NCI-H128 (cell line): ENCODE results near the gene ATAD3C.

ENCODE experiments used
- DNase-seq: peaks from one replicate; lab custom pipeline; 2025; ENCODE audit not compliant: unreplicated experiment; lab: John Stamatoyannopoulos, UW

ATAD3C gene

DNA sequence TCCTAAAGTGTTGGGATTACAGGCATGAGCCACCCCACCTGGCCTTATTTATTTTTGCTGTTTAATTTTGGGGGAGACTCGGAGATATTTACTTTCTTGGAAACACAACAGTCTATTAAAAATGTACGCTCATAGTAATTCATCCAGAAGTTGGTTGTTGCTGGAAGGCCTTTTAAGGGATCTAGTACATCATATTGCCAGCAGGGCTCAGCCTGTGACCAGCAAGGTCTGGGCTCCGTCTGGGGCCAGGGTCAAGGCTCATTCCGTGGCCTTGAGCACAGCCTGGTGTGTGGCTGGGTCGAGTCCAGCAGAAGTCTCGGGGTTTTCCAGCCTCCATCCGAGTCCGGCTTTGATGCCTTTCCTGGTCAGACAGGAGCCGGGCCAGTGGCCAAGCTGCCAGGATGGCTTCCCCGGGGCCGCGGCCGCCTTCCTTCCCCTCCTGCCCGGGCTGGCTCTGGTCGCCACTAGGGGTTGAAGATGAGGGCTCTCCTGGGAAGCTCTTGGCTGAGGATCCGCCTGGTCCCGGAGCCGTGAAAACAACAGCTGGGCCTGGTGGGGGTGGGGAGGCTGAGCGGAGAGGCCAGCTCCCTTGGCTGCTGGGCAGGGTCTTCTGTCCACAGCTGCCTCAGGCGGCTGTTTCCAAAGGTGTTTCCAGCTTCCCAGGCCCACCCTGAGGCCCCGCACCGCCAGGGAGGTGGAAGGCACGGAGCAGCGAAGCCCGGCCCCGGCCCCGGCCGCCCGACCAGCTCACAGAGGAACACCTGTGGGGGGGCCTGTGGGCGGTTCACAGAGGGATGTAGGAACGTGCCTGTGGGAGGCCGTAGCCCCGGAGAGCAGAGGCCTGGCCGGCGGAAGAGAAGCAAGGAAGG, 19.1 kb upstream of the ATAD3C start:
- DNase-seq, result no peak

DNA sequence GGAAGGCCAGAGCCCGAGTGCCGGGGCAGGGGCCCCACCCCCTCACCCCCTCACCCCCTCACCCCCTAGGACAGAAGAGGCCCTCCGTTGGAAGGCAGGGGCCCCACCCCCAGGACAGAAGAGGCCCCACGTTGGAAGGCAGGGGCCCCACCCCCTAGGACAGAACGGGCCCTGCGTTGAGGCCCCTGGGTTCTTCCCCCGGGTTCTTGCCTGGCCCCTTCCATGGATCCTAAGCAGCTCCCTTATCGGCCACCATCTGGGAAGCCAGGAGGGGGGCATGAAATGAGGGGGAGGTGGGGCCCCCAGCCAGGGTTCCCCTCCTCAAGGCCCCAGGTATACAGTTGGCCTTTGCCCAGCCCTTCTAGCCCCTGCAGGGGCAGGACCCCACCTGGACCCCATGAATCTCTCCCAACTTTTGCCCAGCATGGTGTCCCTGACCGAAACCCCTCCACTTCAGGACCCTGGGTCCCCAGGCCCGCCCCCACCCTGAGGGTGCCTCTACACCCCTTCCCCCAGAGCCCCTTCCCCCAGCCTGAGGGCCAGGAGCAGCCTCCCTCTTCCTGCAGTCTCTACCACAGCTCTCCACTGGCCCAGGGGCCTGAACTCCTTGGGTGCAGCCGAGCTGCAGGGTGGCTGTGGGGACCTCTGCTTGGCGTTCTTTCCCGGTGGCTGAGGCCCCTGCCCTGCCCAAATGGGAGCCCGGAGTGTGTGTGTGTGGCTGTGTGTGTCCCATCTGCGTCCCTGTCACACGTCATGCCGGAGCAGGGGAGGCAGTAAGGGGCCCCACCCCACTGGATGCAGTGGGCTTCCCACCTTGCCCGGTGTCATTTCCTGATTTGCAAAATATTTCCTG, 18.3 kb upstream of the ATAD3C start:
- DNase-seq, result no peak

DNA sequence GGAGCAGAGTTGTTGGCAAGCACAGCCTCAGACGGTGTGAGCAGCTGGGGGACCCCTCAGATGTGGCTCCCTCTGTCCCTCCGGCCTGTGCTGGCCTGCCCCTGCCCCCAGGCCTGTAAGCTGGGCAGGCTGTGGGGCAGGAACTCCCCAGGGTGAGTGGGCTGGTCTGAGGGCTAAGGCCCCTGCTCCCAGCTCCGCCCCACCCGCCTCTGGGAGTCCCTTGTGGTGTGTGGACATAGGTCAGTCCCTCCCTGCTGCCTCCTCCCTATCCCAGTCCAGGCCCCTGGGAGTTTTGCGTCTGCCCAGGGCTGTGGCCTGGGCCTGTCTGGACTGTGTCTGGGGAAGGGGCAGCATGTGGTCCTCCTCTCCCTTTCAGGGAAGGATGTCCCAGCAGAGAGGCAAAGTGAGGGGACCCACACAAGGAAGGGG, 17.6 kb upstream of the ATAD3C start:
- no peak for DNase-seq

DNA sequence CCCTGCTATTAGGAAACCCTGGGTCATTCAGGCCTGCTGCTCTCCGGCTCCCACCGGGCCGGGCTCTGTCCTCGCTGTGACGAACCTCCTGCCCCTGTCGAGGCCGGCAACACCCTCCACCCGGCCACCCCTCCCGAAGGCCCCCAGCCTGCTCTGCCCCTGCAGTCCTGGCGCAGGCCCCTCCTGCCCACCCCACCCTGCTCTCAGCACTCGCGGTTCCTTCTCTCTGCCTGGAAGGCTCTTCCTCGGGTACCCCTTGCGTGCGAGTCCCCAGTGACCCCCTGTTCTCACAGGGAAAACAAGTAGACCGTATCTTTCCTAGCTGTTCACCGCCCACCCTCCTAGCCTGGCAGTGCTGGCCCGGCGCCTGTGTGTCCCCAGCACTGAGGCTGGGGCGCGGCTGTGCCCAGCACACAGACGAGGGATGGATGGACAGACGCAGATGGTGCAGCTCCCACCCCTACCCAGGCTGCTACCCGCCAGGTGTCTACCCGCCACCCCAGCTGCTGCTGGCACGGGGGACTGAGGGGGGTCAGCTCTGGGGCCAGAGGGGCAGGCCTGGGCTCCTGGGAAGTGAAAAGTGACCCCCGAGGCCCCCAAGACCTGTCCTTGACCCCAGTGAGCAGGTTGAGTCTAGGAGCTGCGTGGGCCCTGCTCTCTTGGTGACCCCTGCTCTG, 17.1 kb upstream of the ATAD3C start:
- no peak for DNase-seq

GRCh38 chr1:1432951-1433803, 16.3 kb upstream of the ATAD3C start:
- DNase-seq, result no peak

DNA sequence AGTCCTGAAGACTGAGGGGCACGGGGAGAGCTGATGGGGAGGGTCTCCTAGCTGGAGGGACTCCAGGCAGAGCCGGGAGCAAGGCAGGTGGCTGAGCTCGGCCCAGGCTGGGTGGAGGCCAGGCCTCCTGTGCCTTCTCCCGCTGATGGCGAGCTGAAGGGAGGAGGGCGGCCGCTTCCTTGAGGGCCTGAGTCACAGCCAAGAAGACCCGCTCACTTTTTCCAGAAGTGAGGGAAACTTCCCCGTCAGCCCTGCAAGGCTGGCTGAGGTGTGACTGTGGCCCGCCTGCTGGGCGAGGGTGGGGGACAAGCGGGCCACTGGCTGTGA, 15.7 kb upstream of the ATAD3C start:
- no peak for DNase-seq

DNA sequence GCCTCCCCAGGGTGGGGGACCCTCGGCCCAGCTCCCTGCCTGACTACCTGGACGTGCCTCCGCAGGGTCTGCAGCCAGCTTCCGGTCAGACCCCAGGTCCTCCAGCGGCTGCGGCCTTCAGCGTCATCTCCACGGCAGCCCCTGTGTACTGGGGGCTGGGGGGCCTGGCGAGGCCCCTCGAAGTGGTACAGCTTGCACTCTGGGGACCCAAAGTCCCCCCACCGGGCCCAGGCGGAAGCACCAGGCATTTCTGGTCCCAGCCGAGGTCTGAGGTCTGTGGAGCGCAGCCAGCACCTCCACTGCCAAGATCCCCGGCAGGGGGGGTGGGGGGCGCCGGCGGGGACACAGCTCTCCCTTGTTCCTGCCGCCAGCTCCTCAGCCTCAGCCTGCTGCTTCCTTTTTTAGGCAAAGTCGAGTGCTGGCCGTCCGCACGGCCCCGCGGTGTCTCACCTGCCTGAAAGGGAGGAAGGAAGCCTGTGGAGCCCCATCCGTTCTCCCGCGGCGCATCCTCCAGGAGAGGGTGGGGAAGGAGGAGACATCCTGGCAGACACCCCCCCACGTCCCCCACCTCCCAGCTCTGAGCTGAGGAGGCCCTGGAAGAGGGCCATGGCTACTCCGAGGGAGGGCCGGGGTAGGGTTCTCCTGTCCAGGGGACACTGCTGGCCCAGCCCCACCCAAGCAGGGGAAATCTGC, 15.2 kb upstream of the ATAD3C start:
- no peak for DNase-seq

- DNase-seq, result no peak
Observed at GRCh38 chr1:1434824-1435105, 14.7 kb upstream of the ATAD3C start.

DNA sequence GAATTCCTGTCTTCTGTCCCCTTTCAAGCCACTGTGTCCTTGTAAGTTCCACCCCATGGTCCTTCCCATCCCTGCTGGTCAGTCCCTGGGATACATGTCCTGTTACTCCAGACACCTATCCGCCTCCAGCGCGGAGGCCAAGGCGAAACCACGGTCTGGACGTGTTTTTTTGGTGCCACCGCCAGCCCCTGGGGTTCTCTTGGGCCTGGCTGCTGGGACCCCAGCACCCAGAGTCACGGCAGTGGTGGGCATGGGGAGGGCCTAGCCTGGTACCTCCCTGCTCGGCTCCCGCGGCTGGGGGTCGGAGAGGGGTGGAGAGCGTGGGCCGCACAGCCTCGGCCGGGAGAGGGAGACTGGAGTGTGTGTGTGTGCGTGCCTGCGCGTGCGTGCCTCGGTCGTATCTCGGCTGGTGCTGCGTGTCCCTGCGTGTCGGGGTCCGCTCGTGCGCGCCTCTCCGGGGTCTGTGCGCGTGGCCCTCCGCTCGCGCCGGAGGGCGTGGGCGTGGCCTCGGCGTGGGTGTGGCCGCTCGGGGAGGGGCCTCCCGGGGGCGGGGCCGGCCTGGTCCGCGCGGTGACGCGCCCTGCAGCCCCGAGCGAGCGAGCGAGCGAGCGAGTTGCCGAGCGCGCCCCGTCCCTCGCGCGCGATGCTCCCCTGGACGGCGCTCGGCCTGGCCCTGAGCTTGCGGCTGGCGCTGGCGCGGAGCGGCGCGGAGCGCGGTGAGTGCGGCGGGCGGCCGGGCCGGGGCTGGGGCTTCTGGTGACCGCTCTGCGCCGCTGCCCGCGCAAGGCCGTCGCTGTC, 14.2 kb upstream of the ATAD3C start, which contains the start of gene VWA1:
Gene VWA1 (plus strand): TSS at position 585 of the 798 bp plus-strand sequence. CDS start 59 bp downstream, at position 644.
- DNase-seq, result peak; percentile 74

GRCh38 chr1:1435911-1436629, 13.4 kb upstream of the ATAD3C start:
- no peak for DNase-seq

- DNase-seq, result no peak
Observed at GRCh38 chr1:1436630-1437032, 12.9 kb upstream of the ATAD3C start.

- DNase-seq, result no peak
Observed at GRCh38 chr1:1437033-1437903, 12.2 kb upstream of the ATAD3C start.

DNA sequence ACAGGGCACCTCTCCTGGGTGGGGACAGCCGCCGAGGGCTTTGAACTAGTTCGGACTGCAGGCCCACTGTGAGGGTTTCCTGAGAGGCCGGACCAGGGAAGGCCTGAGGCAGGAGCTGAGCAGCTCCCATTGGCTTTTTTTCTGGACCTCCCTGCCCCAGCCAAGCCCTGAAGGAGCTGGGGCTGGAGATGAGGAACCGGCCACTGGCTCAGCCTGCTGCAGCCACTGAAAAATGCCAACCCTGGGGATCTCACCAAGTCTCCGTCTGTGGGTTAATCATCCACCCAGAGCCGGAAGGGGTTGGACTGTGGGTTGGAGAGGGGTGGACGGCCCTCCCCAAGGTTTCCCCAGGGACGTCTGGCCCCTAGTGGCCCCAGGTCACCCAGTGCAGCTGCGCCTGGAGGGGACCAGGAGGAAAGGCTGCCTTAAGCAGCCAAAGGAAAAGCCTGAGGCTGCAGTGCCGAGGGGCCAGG, 11.5 kb upstream of the ATAD3C start:
- no peak for DNase-seq

- DNase-seq, result no peak
Observed at GRCh38 chr1:1438531-1439381, 10.7 kb upstream of the ATAD3C start.

- no peak for DNase-seq
Observed at GRCh38 chr1:1439546-1440261, 9.8 kb upstream of the ATAD3C start.
